Natural killer cell (primary cell): Measurements from ENCODE around the gene SUN5. TPM values are rescaled to one million over a fixed set of nuclear protein-coding genes. Genes with fewer than 3 reads are reported as not detected.

ENCODE experiments used
- ATAC-seq, 3 donors: fragments of 150-1000 bp in 2 of 3; fragments of 200-7000 bp in 1 of 3; cut with Tn5 transposase; 1 replicate in 1 of 3; 2 replicates in 2 of 3; pipeline ENCODE4 v1.10.0; 2021; ENCODE audit warnings: mild to moderate bottlenecking in 2 of 3, moderate library complexity in 2 of 3
- DNase-seq, 2 donors: peaks; one replicate each; pipeline versions ENCODE4 v3.0.0 to v3.0.0-alpha.2; 2013 to 2021; ENCODE audit warnings: mixed read lengths in 1 of 2
- H3K27ac ChIP-seq: one replicate; pipeline ENCODE4 v1.5.1; 2013; ENCODE audit warnings: mild to moderate bottlenecking, low read length
- H3K27me3 ChIP-seq: one replicate; pipeline ENCODE4 v1.6.1; 2013; ENCODE audit warnings: low read length; ENCODE audit not compliant: control insufficient read depth, insufficient read depth
- H3K36me3 ChIP-seq: one replicate; pipeline ENCODE4 v1.6.1; 2013; ENCODE audit warnings: low read length; ENCODE audit not compliant: control insufficient read depth, insufficient read depth
- H3K4me1 ChIP-seq: one replicate; pipeline ENCODE4 v1.6.1; 2013; ENCODE audit warnings: low read length; ENCODE audit not compliant: control insufficient read depth, insufficient read depth
- H3K4me3 ChIP-seq: one replicate; pipeline ENCODE4 v1.5.1; 2013; ENCODE audit warnings: low read length
- H3K9me3 ChIP-seq: one replicate; pipeline ENCODE4 v1.6.1; 2013; ENCODE audit warnings: low read length; ENCODE audit not compliant: control insufficient read depth, insufficient read depth
- H3K27ac Mint-ChIP-seq, 2 donors: one replicate each; pipeline ENCODE4 v1.8.0; 2022; ENCODE audit warnings: mild to moderate bottlenecking in 2 of 2, mixed read lengths in 2 of 2, moderate library complexity in 1 of 2
- H3K27me3 Mint-ChIP-seq, 2 donors: one replicate each; pipeline ENCODE4 v1.8.0; 2022; ENCODE audit warnings: low read depth in 2 of 2, mixed read lengths in 2 of 2
- H3K36me3 Mint-ChIP-seq: one replicate; pipeline ENCODE4 v1.8.0; 2022; ENCODE audit warnings: mixed read lengths
- H3K4me1 Mint-ChIP-seq, 2 donors: one replicate each; pipeline ENCODE4 v1.8.0; 2022; ENCODE audit warnings: mixed read lengths in 2 of 2
- H3K4me3 Mint-ChIP-seq: one replicate; pipeline ENCODE4 v1.8.0; 2022; ENCODE audit warnings: mild to moderate bottlenecking, moderate library complexity, mixed read lengths
- H3K9me3 Mint-ChIP-seq, 2 donors: one replicate each; pipeline ENCODE4 v1.8.0; 2022; ENCODE audit warnings: mixed read lengths in 2 of 2
- CTCF ChIP-seq: fragments of 200-600 bp; IDR thresholded peaks from one replicate; pipeline ENCODE4 v1.8.0; 2022; ENCODE audit warnings: antibody characterized with exemption
- WGBS: methylation state at CpG from one replicate; pipeline ENCODE4 v1.1.7; 2013; ENCODE audit warnings: missing lambda C conversion rate; ENCODE audit not compliant: insufficient coverage; 5-methylcytosine and 5-hydroxymethylcytosine counted together
- intact Hi-C: fragments of 100-400 bp; cut with micrococcal nuclease; formaldehyde crosslinking; loops from one replicate; pipeline ENCODE4 v1.14.2; 2022
- total RNA-seq, 4 donors: library from RNA; stranded (reverse); fragments of 120-200 nt in 1 of 4; gene quantifications; one replicate each; pipeline versions ENCODE4 v1.2.3 to v1.2.4, GENCODE V29; 2013 to 2022

Gene SUN5
- total RNA-seq, 3 donors from 2014 or later (not counting 1 experiment from before 2014, with no cell fraction given), result not detected

- WGBS, result 79% methylated on average over 11 of the region's 12 CpGs
- intact Hi-C loops, result no loop called here
- Mint-ChIP-seq H3K27me3 (no peaks in the 10 kb centered on the region), H3K4me1 (peaks cover 5 to 6% of the 10 kb centered on the region in 2 donors), H3K4me3 (no peak overlapping the region), H3K9me3 (no peaks in the 10 kb centered on the region), H3K36me3 (no peaks in the 10 kb centered on the region), H3K27ac (no peak overlapping the region)
- no peak overlapping the region for H3K4me3 ChIP-seq
- no peaks in the 10 kb centered on the region for H3K27me3 ChIP-seq
- ATAC-seq (no peak), DNase-seq (no peak)
- no peak overlapping the region for H3K27ac ChIP-seq
- H3K36me3 ChIP-seq, result no peaks in the 10 kb centered on the region
- TF ChIP-seq CTCF, result no peak
- no peaks in the 10 kb centered on the region for H3K9me3 ChIP-seq
- no peaks in the 10 kb centered on the region for H3K4me1 ChIP-seq
Measured at GRCh38 chr20:33013701-33014326, 9.6 kb upstream of the SUN5 start.

GRCh38 chr20:33012327-33013189 lies 8.3 kb upstream of the SUN5 start:
- no peak overlapping the region for H3K4me3 Mint-ChIP-seq
- Histone ChIP-seq H3K9me3 (no peaks in the 10 kb centered on the region), H3K27me3 (no peaks in the 10 kb centered on the region), H3K27ac (no peak overlapping the region), H3K4me1 (no peaks in the 10 kb centered on the region), H3K36me3 (no peaks in the 10 kb centered on the region), H3K4me3 (no peak overlapping the region)
- ATAC-seq (no peak), DNase-seq (no peak)
- WGBS, result 90% methylated on average over 15 of the region's 15 CpGs
- no peak overlapping the region for H3K27ac Mint-ChIP-seq
- no peak for TF ChIP-seq CTCF
- intact Hi-C loops, result no loop called here
- H3K9me3 Mint-ChIP-seq, result no peaks in the 10 kb centered on the region
- no peaks in the 10 kb centered on the region for H3K27me3 Mint-ChIP-seq
- no peaks in the 10 kb centered on the region for H3K36me3 Mint-ChIP-seq
- H3K4me1 Mint-ChIP-seq, result peaks cover 5 to 6% of the 10 kb centered on the region in 2 donors

GRCh38 chr20:33010674-33011449 lies 6.6 kb upstream of the SUN5 start:
- no peaks in the 10 kb centered on the region for H3K4me1 ChIP-seq
- H3K27ac ChIP-seq, result no peak overlapping the region

More at GRCh38 chr20:33010674-33011449, 6.6 kb upstream of the SUN5 start:
- intact Hi-C loops, result no loop called here
- Mint-ChIP-seq H3K27ac (no peak overlapping the region), H3K4me1 (peaks cover 5 to 6% of the 10 kb centered on the region in 2 donors), H3K4me3 (no peak overlapping the region), H3K9me3 (no peaks in the 10 kb centered on the region), H3K36me3 (no peaks in the 10 kb centered on the region), H3K27me3 (no peaks in the 10 kb centered on the region)
- TF ChIP-seq CTCF, result no peak
- Histone ChIP-seq H3K9me3 (no peaks in the 10 kb centered on the region), H3K27me3 (no peaks in the 10 kb centered on the region), H3K4me3 (no peak overlapping the region), H3K36me3 (no peaks in the 10 kb centered on the region)
- WGBS, result 88% methylated on average over 8 of the region's 8 CpGs
- ATAC-seq, result no peak
- no peak for DNase-seq
